Transverse colon (tissue), 4 donors: ENCODE results near the gene GOLGA6L10. TPM values are rescaled to one million over a fixed set of nuclear protein-coding genes. Genes with fewer than 3 reads are reported as not detected.

ENCODE experiments used
- DNase-seq: peaks from one replicate; pipeline ENCODE4 v3.0.0-alpha.2; 2019
- H3K27ac ChIP-seq, 4 donors: fragments of 200-600 bp; sonication (generic); 2 replicates each; pipeline ENCODE4 v1.5.1; 2016 to 2018; ENCODE audit warnings: inconsistent platforms in 4 of 4
- H3K27me3 ChIP-seq: fragments of 200-600 bp; sonication (generic); 2 replicates; pipeline ENCODE4 v1.5.1; 2017; ENCODE audit warnings: inconsistent platforms
- H3K36me3 ChIP-seq, 4 donors: fragments of 200-600 bp; sonication (generic); 2 replicates each; pipeline ENCODE4 v1.5.1; 2017 to 2019; ENCODE audit warnings: inconsistent platforms in 4 of 4
- H3K4me1 ChIP-seq, 4 donors: fragments of 200-600 bp; sonication (generic); 2 replicates each; pipeline ENCODE4 v1.5.1; 2017 to 2020; ENCODE audit warnings: inconsistent platforms in 4 of 4
- H3K4me3 ChIP-seq, 4 donors: fragments of 200-600 bp; sonication (generic); 1 replicate in 1 of 4; 2 replicates in 3 of 4; pipeline versions ENCODE4 v1.5.1 to v1.6.1; 2017 to 2019; ENCODE audit warnings: inconsistent platforms in 4 of 4
- H3K9me3 ChIP-seq, 2 donors: fragments of 200-600 bp; sonication (generic); 2 replicates each; pipeline ENCODE4 v1.5.1; 2017 to 2019; ENCODE audit warnings: inconsistent platforms in 2 of 2
- CTCF ChIP-seq, 5 experiments: fragments of 200-600 bp in 3 of 5; fragments of 450-650 bp in 2 of 5; sonication (generic) in 3 of 5; IDR thresholded peaks; 1 replicate in 2 of 5; 2 replicates in 3 of 5; pipeline ENCODE4 v1.5.1; 2016 to 2017; ENCODE audit warnings: antibody characterized with exemption in 5 of 5, inconsistent platforms in 3 of 5, mild to moderate bottlenecking in 2 of 5, moderate library complexity in 1 of 5
- EP300 ChIP-seq: sonication (generic); formaldehyde crosslinking; IDR thresholded peaks from one replicate; pipeline ENCODE4 v1.6.1; 2017; ENCODE audit warnings: antibody characterized with exemption, low read depth
- POLR2A ChIP-seq: fragments of 450-650 bp; IDR thresholded peaks from one replicate; pipeline ENCODE4 v1.6.1; 2016; ENCODE audit warnings: antibody characterized with exemption, mild to moderate bottlenecking, moderate library complexity
- POLR2AphosphoS5 ChIP-seq, 3 donors: sonication (generic); formaldehyde crosslinking; IDR thresholded peaks; one replicate each; pipeline ENCODE4 v1.6.1; 2016; ENCODE audit warnings: antibody characterized with exemption in 3 of 3
- WGBS, 2 donors: methylation state at CpG; one replicate each; pipeline ENCODE4 v1.1.5; 2018; ENCODE audit warnings: low coverage in 1 of 2; 5-methylcytosine and 5-hydroxymethylcytosine counted together
- in situ Hi-C, 4 donors: fragments of 200-750 bp; cut with MboI; loops; one replicate each; pipeline versions ENCODE4 v1.15.0 to v1.15.1; 2017; ENCODE audit warnings: low sequenced_read_pairs in 3 of 4, low pct_ligation_motif_present in 1 of 4, low pct_unique_long_range_greater_than_20kb in 1 of 4
- intact Hi-C: fragments of 100-400 bp; cut with DNase I; formaldehyde crosslinking; loops from one replicate; pipeline ENCODE4 v1.15.1; 2023; ENCODE audit warnings: low total_unique reads
- total RNA-seq, 4 donors: library from RNA; depleted of rRNA; stranded (reverse); fragments of >200 nt; gene quantifications; one replicate each; pipeline ENCODE4 v1.1.0, GENCODE V29; 2016

GOLGA6L10 gene
- total RNA-seq, 4 donors from 2014 or later: 1.2 to 17.1 (median 1.3) TPM; not detected in 1

- H3K9me3 ChIP-seq: no peaks in the 10 kb centered on the region
- H3K36me3 ChIP-seq: no peaks in the 10 kb centered on the region
- intact Hi-C loops: no loop called here
- no peak overlapping the region for H3K27ac ChIP-seq
- in situ Hi-C loops: no loop called here
- TF ChIP-seq CTCF (IDR thresholded peaks at IDR 0.05): no peak
- no peak for TF ChIP-seq POLR2A
- TF ChIP-seq POLR2AphosphoS5 (IDR thresholded peaks at IDR 0.05): no peak
- WGBS, 2 donors: 87 to 90% methylated on average over 5 to 7 of the region's 8 CpGs
- H3K27me3 ChIP-seq: no peaks in the 10 kb centered on the region
- H3K4me3 ChIP-seq: no peak overlapping the region
- DNase-seq: no peak
- H3K4me1 ChIP-seq: no peaks in the 10 kb centered on the region
Observed at GRCh38 chr15:82307714-82308081, 41.6 kb downstream of the GOLGA6L10 start.

- Histone ChIP-seq H3K27me3 (no peaks in the 10 kb centered on the region), H3K27ac (no peak overlapping the region), H3K36me3 (no peaks in the 10 kb centered on the region), H3K4me1 (no peaks in the 10 kb centered on the region), H3K9me3 (no peaks in the 10 kb centered on the region), H3K4me3 (no peak overlapping the region)
- no peak for TF ChIP-seq POLR2AphosphoS5 (IDR thresholded peaks at IDR 0.05)
- no peak for TF ChIP-seq CTCF (IDR thresholded peaks at IDR 0.05)
- TF ChIP-seq POLR2A: no peak
- no peak for TF ChIP-seq EP300
- in situ Hi-C loops (no loop called here), intact Hi-C loops (no loop called here)
- no peak for DNase-seq
- WGBS, 2 donors: 74 to 83% methylated on average over 11 to 16 of the region's 16 CpGs
Observed at GRCh38 chr15:82306791-82307713, 42.2 kb downstream of the GOLGA6L10 start.

- intact Hi-C loops (no loop called here), in situ Hi-C loops (no loop called here)
- Histone ChIP-seq H3K9me3 (no peaks in the 10 kb centered on the region), H3K27me3 (no peaks in the 10 kb centered on the region), H3K4me3 (no peak overlapping the region), H3K27ac (no peak overlapping the region), H3K36me3 (no peaks in the 10 kb centered on the region), H3K4me1 (no peaks in the 10 kb centered on the region)
- no peak for DNase-seq
- WGBS, 2 donors: 87% methylated on average over 4 of the region's 7 CpGs; no CpG with 5 or more reads in 1 of the 2 donors
- TF ChIP-seq POLR2AphosphoS5 (IDR thresholded peaks at IDR 0.05) (no peak), EP300 (no peak), POLR2A (no peak), CTCF (IDR thresholded peaks at IDR 0.05) (no peak)
Observed at GRCh38 chr15:82305621-82306048, 43.6 kb downstream of the GOLGA6L10 start.

GRCh38 chr15:82304778-82305090 lies 44.5 kb downstream of the GOLGA6L10 start:
- Histone ChIP-seq H3K9me3 (no peaks in the 10 kb centered on the region), H3K4me1 (no peaks in the 10 kb centered on the region), H3K4me3 (no peak overlapping the region), H3K27ac (no peak overlapping the region), H3K36me3 (no peaks in the 10 kb centered on the region), H3K27me3 (no peaks in the 10 kb centered on the region)
- 100% methylated on average over 3 of the region's 4 CpGs; no CpG with 5 or more reads in 1 of the 2 donors for WGBS, 2 donors
- in situ Hi-C loops: no loop called here
- TF ChIP-seq POLR2AphosphoS5 (IDR thresholded peaks at IDR 0.05): no peak
- TF ChIP-seq CTCF (IDR thresholded peaks at IDR 0.05): no peak
- TF ChIP-seq EP300: no peak
- TF ChIP-seq POLR2A: no peak
- no peak for DNase-seq
- intact Hi-C loops: no loop called here
